GM21737 (cell line): ENCODE results near the gene FRA10AC1.
"Not testable (repeated sequence)": the region's sequence is repeated elsewhere in the genome, so short reads cannot be mapped to it uniquely, and the experiment has no call there.

ENCODE experiments used
- ATAC-seq: cut with Tn5 transposase; IDR thresholded peaks from one replicate; pipeline ENCODE4 v1.9.1; 2021; ENCODE audit warnings: mild to moderate bottlenecking, moderate library complexity; ENCODE audit not compliant: unreplicated experiment

The FRA10AC1 gene

GRCh38 chr10:93703841-93704240, 1.4 kb upstream of the FRA10AC1 start:
- ATAC-seq: no peak

- ATAC-seq: no peak
These were observed 674 bp upstream of the FRA10AC1 start for GRCh38 chr10:93703066-93703465.

DNA sequence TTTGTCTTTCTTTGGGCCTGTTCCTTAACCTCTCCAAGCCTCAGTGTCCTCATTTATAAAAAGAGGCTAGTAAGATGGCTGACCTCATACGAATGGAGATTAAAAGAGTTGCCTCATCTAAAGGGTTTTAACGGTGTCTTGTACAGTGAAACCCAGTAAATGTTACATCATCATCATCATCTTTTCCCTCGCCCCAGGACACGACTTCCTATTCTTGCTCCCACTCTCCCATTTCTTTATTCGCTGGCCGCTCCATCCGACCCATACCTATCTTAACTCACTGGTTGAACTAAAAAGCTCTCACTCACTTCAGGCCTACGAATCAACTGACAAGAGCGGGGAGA, 554 bp downstream of the FRA10AC1 start:
- peak; percentile 8 for ATAC-seq

DNA sequence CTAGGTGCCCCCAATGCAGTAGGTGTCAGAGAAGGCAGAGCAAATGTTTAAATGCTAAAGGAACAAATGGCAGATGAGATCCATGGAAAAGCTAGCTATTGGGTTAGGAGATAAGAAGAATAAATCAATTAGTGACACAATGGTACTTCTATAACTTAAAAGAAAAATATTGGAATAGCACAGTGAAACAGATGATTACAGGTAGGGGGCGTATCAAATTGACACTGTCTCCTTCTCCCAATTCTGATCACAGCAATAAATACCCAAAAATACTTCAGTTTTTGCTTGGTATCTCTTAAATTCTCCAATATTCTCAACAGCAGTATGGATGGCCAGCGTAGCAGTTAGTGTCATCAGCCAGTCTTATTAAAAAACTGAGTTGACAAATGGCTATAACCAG, 5.2 kb downstream of the FRA10AC1 start:
- ATAC-seq: no peak

- not testable (repeated sequence) for ATAC-seq
These were observed 5.8 kb downstream of the FRA10AC1 start for GRCh38 chr10:93696582-93696981.

DNA sequence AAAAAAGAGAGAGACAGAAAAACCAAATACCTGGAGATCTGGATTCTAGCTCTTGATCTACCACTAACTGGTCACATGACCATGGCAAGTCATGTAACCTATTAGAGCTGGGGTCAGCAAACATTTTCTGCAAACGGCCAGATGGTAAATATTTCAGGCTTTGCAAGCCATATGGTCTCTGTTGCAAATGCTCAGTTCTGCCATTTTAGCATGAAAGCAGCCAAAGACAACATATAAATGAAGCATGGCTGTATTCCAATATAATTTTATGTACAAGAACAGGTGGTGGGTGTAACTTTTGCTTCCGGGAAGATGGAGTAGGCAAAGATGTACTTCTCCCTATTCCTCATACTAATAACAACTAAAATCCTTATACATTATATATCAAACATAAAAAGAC, 6.7 kb downstream of the FRA10AC1 start:
- no peak for ATAC-seq

DNA sequence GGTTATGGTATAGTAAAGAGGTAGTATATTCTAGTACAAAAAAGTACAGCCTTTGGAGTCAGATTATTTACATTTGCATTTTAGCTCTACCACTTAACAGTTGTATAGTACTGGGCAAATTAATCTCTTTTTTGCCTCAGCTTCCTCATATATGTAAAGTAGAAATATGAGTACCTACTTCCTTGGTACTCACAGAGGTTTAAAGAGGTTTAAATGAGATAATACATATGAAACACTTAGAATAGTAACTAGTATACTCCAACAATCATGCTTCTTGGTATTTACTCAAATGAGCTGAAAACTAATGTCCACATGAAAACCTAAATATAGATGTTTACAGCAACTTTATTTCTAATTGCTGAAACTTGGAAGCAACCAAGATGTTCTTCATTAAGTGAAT, 14.7 kb downstream of the FRA10AC1 start:
- ATAC-seq: no peak

DNA sequence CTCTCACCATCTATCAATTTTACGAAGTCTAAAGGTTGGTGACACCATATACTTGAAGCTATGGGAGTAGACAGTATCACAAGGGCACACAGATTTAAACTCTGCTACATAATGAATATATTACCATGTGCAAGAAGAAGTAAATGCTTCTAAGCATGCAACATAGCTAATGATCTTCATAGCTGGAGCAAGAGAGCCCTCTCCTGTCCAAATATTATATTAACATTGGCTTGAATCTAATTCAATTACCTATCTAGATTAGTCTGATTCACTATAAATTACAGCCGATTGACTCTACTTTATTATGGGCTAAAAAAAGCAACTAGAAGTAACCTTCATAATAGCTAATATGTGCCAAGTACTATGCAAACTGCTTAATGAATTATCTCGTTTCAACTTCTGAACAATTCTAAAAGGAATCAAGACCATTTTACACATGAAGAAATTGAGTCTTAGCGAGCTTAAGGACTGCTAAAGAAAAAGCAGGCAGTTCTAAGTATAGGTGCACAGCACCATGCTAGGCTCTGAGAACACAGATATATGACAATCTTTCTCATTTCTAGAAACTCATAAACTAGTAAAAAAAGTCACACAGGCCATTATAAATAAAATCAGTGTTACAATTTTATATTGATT, 21.9 kb downstream of the FRA10AC1 start:
- no peak for ATAC-seq

- ATAC-seq: no peak
These were observed 23.4 kb downstream of the FRA10AC1 start for GRCh38 chr10:93678805-93679587.

GRCh38 chr10:93678386-93678785, 24.0 kb downstream of the FRA10AC1 start:
- no peak for ATAC-seq

GRCh38 chr10:93673791-93674190, 28.6 kb downstream of the FRA10AC1 start:
- ATAC-seq: no peak

DNA sequence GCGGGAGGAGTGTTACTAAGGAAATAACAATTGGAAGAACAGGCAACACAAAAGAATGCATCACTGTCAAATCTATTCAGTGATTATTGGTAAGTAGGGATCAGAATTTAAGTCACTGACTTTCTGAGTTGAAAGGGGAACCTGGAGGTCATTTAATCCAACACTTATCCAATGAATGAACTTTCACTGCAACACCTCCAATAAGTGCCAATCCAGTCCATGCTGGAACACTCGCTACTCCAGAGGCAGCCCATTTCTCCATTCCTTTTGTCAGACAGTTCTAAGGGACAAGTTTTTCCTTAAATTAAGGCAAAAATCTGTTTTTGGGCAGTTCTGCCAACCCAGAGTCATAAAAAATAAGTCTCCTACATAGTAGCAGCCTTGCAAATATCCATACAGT, 29.5 kb downstream of the FRA10AC1 start:
- no peak for ATAC-seq

GRCh38 chr10:93672022-93672678, 30.2 kb downstream of the FRA10AC1 start:
- ATAC-seq: no peak

DNA sequence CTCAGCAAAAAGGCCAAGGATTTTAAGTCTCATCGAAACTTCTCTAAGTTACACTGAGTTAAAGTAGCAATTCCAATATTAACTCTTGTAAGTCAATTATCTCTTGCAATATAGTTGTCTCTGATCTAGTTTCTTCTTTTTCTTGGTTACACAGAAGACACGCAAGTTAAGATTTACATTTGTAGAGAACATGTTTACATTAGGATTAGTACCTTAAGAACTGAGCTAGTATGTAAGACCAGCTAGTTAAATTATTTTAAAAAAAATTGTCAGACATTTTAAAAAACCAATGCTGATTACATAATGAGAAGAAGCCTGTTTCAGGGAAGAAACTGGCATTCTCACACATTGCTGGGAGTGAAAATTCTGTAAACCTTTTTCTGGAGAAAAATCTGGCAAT, 31.4 kb downstream of the FRA10AC1 start:
- ATAC-seq: no peak

DNA sequence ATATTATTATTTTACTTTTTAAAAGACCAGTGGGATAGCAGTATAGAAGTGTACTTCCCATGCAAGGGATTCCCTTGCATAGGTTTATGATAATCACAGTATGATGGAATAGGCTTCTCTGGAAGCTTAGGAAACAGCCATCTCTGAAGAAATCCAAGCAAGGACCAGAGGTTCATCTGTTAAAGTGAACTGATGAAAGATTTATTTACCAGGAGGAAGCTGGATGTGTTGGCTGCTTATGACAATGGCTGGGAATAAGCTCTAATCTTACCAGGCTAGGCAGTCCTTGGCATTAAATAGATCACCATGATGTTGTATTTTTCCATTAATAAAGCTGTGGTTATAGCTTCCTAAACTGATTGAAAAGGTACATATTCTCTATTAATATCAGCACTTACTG, 32.0 kb downstream of the FRA10AC1 start:
- ATAC-seq: no peak

DNA sequence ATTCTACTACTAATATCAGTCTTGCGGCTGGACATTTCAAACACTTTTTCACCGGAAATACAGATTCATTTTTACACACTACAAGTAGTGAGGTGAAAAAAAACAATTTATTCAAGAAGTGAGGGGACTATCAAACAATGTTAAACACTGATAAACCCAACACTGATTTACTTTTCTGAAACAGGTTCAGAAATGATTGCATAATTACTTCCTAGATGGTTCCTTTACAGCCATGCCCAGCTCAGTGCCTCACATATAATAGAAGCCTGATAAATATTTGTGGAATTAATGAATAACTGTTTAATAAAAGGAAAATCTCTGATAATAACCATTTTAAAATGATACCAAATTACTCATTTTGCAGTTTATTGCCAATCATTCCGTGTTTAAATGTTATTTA, 34.6 kb downstream of the FRA10AC1 start:
- ATAC-seq: no peak

GRCh38 chr10:93666030-93666429, 36.4 kb downstream of the FRA10AC1 start:
- no peak for ATAC-seq

DNA sequence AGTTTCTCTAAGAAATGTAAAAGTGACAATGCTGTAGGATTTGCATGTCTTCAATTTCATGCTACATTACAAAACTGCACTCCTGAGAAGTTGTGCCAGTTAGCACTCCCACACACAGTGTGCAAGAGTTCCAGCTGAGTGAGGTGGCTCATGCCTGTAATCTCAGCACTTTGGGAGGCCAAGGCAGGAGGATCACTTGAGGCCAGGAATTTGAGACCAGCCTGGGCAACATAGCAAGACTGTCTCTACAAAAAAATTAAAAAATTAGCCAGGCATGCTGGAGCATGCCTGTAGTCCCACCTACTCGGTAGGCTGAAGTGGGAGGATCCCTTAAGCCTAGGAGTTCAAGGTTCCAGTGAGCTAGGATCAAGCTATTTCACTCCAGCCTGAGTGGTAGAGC, 44.6 kb downstream of the FRA10AC1 start:
- no peak for ATAC-seq

DNA sequence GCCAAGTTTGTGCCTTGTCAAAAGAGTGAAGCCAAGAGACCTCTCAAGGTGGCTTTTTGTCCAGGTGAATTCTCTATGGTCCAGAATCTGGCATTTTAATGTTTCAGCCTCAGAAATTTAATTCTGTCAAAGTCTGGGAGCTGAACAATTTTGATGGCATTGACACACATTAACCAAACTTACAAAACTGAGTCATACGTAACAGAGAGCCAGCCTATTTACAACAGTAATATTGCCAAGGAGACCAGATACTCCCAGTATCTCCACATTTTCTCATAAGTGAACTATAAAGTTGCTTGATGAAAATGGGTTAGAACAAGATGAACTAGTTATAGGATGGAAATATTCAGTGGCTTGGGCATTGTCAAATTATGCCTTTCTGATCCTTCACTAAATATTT, 46.2 kb downstream of the FRA10AC1 start:
- no peak for ATAC-seq

GRCh38 chr10:93654201-93654600, 48.2 kb downstream of the FRA10AC1 start:
- ATAC-seq: no peak

- no peak for ATAC-seq
These were observed 49.5 kb downstream of the FRA10AC1 start for GRCh38 chr10:93652857-93653256.

- ATAC-seq: no peak
These were observed 62.6 kb downstream of the FRA10AC1 start for GRCh38 chr10:93639791-93640190.
